Panc1 (cell line): Measurements from ENCODE around the gene ITGA3. TPM values are rescaled to one million over a fixed set of nuclear protein-coding genes. Genes with fewer than 3 reads are reported as not detected.

Source experiments
- ATAC-seq: fragments of 200-7000 bp; cut with Tn5 transposase; 2 replicates; pipeline ENCODE4 v1.9.1; 2020; ENCODE audit warnings: mild to moderate bottlenecking, moderate library complexity
- BruUV-seq: library from RNA; stranded (reverse); fragments of 400-500 nt; replicated peaks from 2 replicates; lab custom pipeline; 2021; lab: Mats Ljungman, UMichigan
- CTCF ChIA-PET: fragments of 300-600 bp; sonication (Branson Sonifier 250); formaldehyde crosslinking; loops from one replicate; lab custom pipeline; 2022; ENCODE audit warnings: antibody characterized with exemption; lab: Charles Lee
- POLR2A ChIA-PET: fragments of 300-600 bp; sonication (Branson Sonifier 250); formaldehyde crosslinking; loops from one replicate; lab custom pipeline; 2022; ENCODE audit warnings: antibody characterized with exemption; lab: Charles Lee
- DNase-seq: peaks from one replicate; pipeline ENCODE4 v3.0.0-alpha.2; 2010; ENCODE audit warnings: low read depth, low spot score
- H3K27ac ChIP-seq: 2 replicates; pipeline ENCODE4 v1.5.1; 2011; ENCODE audit warnings: mild to moderate bottlenecking, low read length, inconsistent platforms
- H3K27me3 ChIP-seq: fragments of 200-500 bp; sonication (Bioruptor generic); 2 replicates; pipeline ENCODE4 v1.6.0; 2014; ENCODE audit warnings: low read length, inconsistent platforms; ENCODE audit not compliant: control insufficient read depth, insufficient read depth
- H3K36me3 ChIP-seq: fragments of 200-500 bp; sonication (Bioruptor generic); 2 replicates; pipeline ENCODE4 v1.5.1; 2014; ENCODE audit warnings: inconsistent platforms, mild to moderate bottlenecking, low read length, moderate library complexity; ENCODE audit not compliant: control insufficient read depth, insufficient read depth
- H3K4me1 ChIP-seq: 2 replicates; pipeline ENCODE4 v1.5.1; 2011; ENCODE audit warnings: inconsistent platforms, mild to moderate bottlenecking, low read length, moderate library complexity; ENCODE audit not compliant: control insufficient read depth, insufficient read depth
- H3K4me3 ChIP-seq, 2 experiments: 2 replicates each; pipeline ENCODE4 v1.5.1; 2011 to 2012; ENCODE audit warnings: low read depth in 2 of 2, low read length in 2 of 2, mild to moderate bottlenecking in 2 of 2, inconsistent platforms in 1 of 2, moderate library complexity in 1 of 2
- H3K9me3 ChIP-seq: fragments of 200-500 bp; sonication (Bioruptor generic); 2 replicates; pipeline ENCODE4 v1.5.1; 2014; ENCODE audit warnings: low read depth, mild to moderate bottlenecking, inconsistent platforms, low read length, moderate library complexity; ENCODE audit not compliant: control insufficient read depth, insufficient read depth
- CTCF ChIP-seq: fragments of 450-650 bp; IDR thresholded peaks from 2 replicates; pipeline ENCODE4 v1.5.1; 2017; ENCODE audit warnings: mild to moderate bottlenecking
- POLR2AphosphoS5 ChIP-seq: IDR thresholded peaks from 2 replicates; pipeline ENCODE4 v1.6.1; 2012; ENCODE audit warnings: mild to moderate bottlenecking, low read depth, low read length, moderate library complexity
- SIN3A ChIP-seq: IDR thresholded peaks from 2 replicates; pipeline ENCODE4 v1.6.1; 2012; ENCODE audit warnings: low read depth, mild to moderate bottlenecking, low read length, moderate library complexity, borderline replicate concordance; ENCODE audit not compliant: insufficient read depth
- TCF7L2 ChIP-seq: IDR thresholded peaks from 2 replicates; pipeline ENCODE4 v1.6.1; 2011; ENCODE audit warnings: mild to moderate bottlenecking, low read depth, low read length, inconsistent platforms
- in situ Hi-C: cut with HindIII; loops from 2 replicates; pipeline ENCODE4 v1.10.0; 2016; ENCODE audit warnings: low sequenced_read_pairs, low pct_unique_long_range_greater_than_20kb
- intact Hi-C: fragments of 100-400 bp; cut with micrococcal nuclease; formaldehyde crosslinking; loops from one replicate; pipeline ENCODE4 v1.10.0; 2022; ENCODE audit not compliant: unreplicated experiment
- total RNA-seq: library from RNA; stranded (reverse); gene quantifications from one replicate; pipeline ENCODE4 v1.2.1, GENCODE V29; 2021; ENCODE audit not compliant: unreplicated experiment

The ITGA3 gene
- total RNA-seq, 1 experiment from 2014 or later, result 439 TPM

GRCh38 chr17:50026837-50027171 lies 29.1 kb upstream of the ITGA3 start:
- in situ Hi-C loops (no loop called here), intact Hi-C loops (loop anchor here (1.0 kb wide), 1 partner anchor 60 kb away; no protein-coding TSS in a partner anchor)
- Histone ChIP-seq H3K36me3 (no peaks in the 10 kb centered on the region), H3K27me3 (no peaks in the 10 kb centered on the region), H3K27ac (peak overlapping the region; percentile 91), H3K4me1 (peaks cover 34% of the 10 kb centered on the region), H3K4me3 (peak overlapping the region; percentile 33 to 56), H3K9me3 (peaks cover 3% of the 10 kb centered on the region; the same call in 1 of the 2 replicates)
- CTCF ChIA-PET, result interaction anchor here (0.9 to 3.6 kb wide), 2 partner anchors 26 to 30 kb away, joined by 3 to 15 read pairs; partner anchors contain the start of gene ITGA3
- peak; percentile 64 for ATAC-seq
- no TSS peak for BruUV-seq
- no peak for DNase-seq
- POLR2A ChIA-PET, result interaction anchor here (0.5 kb wide), 1 partner anchor 61 kb away, joined by 4 read pairs; no protein-coding TSS in a partner anchor
- peak; percentile 96 for TF ChIP-seq CTCF
- TF ChIP-seq POLR2AphosphoS5, result peak; percentile 65; the same call in 1 of the 2 replicates
- no peak for TF ChIP-seq SIN3A

GRCh38 chr17:50027172-50027880 lies 28.6 kb upstream of the ITGA3 start:
- ChIA-PET POLR2A (interaction anchor here (1.3 kb wide), 1 partner anchor 29 kb away, joined by 4 read pairs; the partner anchor contains the start of gene ITGA3), CTCF (interaction anchor here (0.9 to 3.6 kb wide), 2 partner anchors 26 to 29 kb away, joined by 3 to 15 read pairs; partner anchors contain the start of gene ITGA3)
- intact Hi-C loops (loop anchor here (1.0 kb wide), 1 partner anchor 60 kb away; no protein-coding TSS in a partner anchor), in situ Hi-C loops (no loop called here)
- Histone ChIP-seq H3K4me3 (peak overlapping the region; percentile 33 to 56), H3K36me3 (no peaks in the 10 kb centered on the region), H3K4me1 (peaks cover 34% of the 10 kb centered on the region), H3K9me3 (peaks cover 3% of the 10 kb centered on the region; the same call in 1 of the 2 replicates), H3K27ac (peak overlapping the region; percentile 91), H3K27me3 (no peaks in the 10 kb centered on the region)
- no peak for DNase-seq
- ATAC-seq, result peak; percentile 87
- no peak for TF ChIP-seq TCF7L2
- TF ChIP-seq CTCF, result peak; percentile 83
- TF ChIP-seq SIN3A, result 0 out of 2 replicates have a peak, but pooled peaks have one; percentile 25
- TSS peak; percentile 99 for BruUV-seq
